H9 (cell line): ENCODE data around the gene COG8. TPM values are rescaled to one million over a fixed set of nuclear protein-coding genes. Genes with fewer than 3 reads are reported as not detected.

ENCODE experiments used
- DNase-seq: peaks from one replicate; pipeline ENCODE4 v3.0.0-alpha.2; 2017
- H2AFZ ChIP-seq: one replicate; pipeline ENCODE4 v1.6.1; 2013; ENCODE audit warnings: mild to moderate bottlenecking, low read length, control low read depth, moderate library complexity
- H2AK5ac ChIP-seq: 2 replicates; pipeline ENCODE4 v1.6.1; 2013; ENCODE audit warnings: low read length, control low read depth, mixed read lengths; ENCODE audit not compliant: insufficient read length
- H2BK120ac ChIP-seq: one replicate; pipeline ENCODE4 v1.6.1; 2013; ENCODE audit warnings: low read depth, mild to moderate bottlenecking, low read length, control low read depth, inconsistent platforms; ENCODE audit not compliant: poor library complexity, severe bottlenecking
- H2BK12ac ChIP-seq: 2 replicates; pipeline ENCODE4 v1.6.1; 2013; ENCODE audit warnings: low read length, control low read depth, mixed read lengths, low read depth; ENCODE audit not compliant: insufficient read length
- H2BK15ac ChIP-seq: 2 replicates; pipeline ENCODE4 v1.6.1; 2013; ENCODE audit warnings: low read depth, low read length, control low read depth
- H2BK20ac ChIP-seq: one replicate; pipeline ENCODE4 v1.6.1; 2013; ENCODE audit warnings: low read depth, mild to moderate bottlenecking, low read length, control low read depth, inconsistent platforms; ENCODE audit not compliant: poor library complexity, severe bottlenecking
- H2BK5ac ChIP-seq: 2 replicates; pipeline ENCODE4 v1.6.1; 2013; ENCODE audit warnings: low read length, control low read depth, mixed read lengths; ENCODE audit not compliant: insufficient read length
- H3K14ac ChIP-seq: 2 replicates; pipeline ENCODE4 v1.6.1; 2013; ENCODE audit warnings: low read length, control low read depth; ENCODE audit not compliant: insufficient read depth
- H3K18ac ChIP-seq: 2 replicates; pipeline ENCODE4 v1.6.1; 2013; ENCODE audit warnings: low read depth, mild to moderate bottlenecking, mixed read lengths, low read length, control low read depth; ENCODE audit not compliant: insufficient read length
- H3K23ac ChIP-seq: 2 replicates; pipeline ENCODE4 v1.6.1; 2013; ENCODE audit warnings: low read length, control low read depth, mixed read lengths, low read depth; ENCODE audit not compliant: insufficient read length
- H3K23me2 ChIP-seq: 2 replicates; pipeline ENCODE4 v1.6.1; 2013; ENCODE audit warnings: low read depth, mild to moderate bottlenecking, mixed read lengths, low read length, control low read depth; ENCODE audit not compliant: insufficient read length, poor library complexity, severe bottlenecking
- H3K27ac ChIP-seq: 2 replicates; pipeline ENCODE4 v1.5.1; 2013; ENCODE audit warnings: low read length, control low read depth, mixed read lengths, low read depth; ENCODE audit not compliant: insufficient read length
- H3K27me3 ChIP-seq: 2 replicates; pipeline ENCODE4 v1.6.1; 2013; ENCODE audit warnings: low read length, control low read depth, inconsistent platforms; ENCODE audit not compliant: insufficient read depth
- H3K4ac ChIP-seq: 2 replicates; pipeline ENCODE4 v1.6.1; 2013; ENCODE audit warnings: low read depth, mild to moderate bottlenecking, control low read depth, inconsistent platforms, low read length, moderate library complexity
- H3K4me1 ChIP-seq: 2 replicates; pipeline ENCODE4 v1.6.1; 2013; ENCODE audit warnings: low read length, control low read depth, inconsistent platforms; ENCODE audit not compliant: insufficient read depth
- H3K4me2 ChIP-seq: 2 replicates; pipeline ENCODE4 v1.6.1; 2013; ENCODE audit warnings: low read length, control low read depth, mixed read lengths; ENCODE audit not compliant: insufficient read length, insufficient read depth
- H3K56ac ChIP-seq: 2 replicates; pipeline ENCODE4 v1.6.1; 2013; ENCODE audit warnings: low read depth, mild to moderate bottlenecking, mixed read lengths, low read length, control low read depth; ENCODE audit not compliant: insufficient read length
- H3K79me1 ChIP-seq: 2 replicates; pipeline ENCODE4 v1.6.1; 2013; ENCODE audit warnings: low read depth, mild to moderate bottlenecking, moderate library complexity, low read length, control low read depth, inconsistent platforms; ENCODE audit not compliant: insufficient read depth, poor library complexity, severe bottlenecking
- H3K79me2 ChIP-seq: 2 replicates; pipeline ENCODE4 v1.6.1; 2013; ENCODE audit warnings: low read length, control low read depth, inconsistent platforms; ENCODE audit not compliant: insufficient read depth
- H3K9ac ChIP-seq: 2 replicates; pipeline ENCODE4 v1.6.1; 2013; ENCODE audit warnings: low read length, control low read depth, mixed read lengths; ENCODE audit not compliant: insufficient read length; ENCODE audit errors: extremely low read depth
- H3K9me3 ChIP-seq: one replicate; pipeline ENCODE4 v1.6.1; 2013; ENCODE audit warnings: low read depth, low read length, inconsistent platforms; ENCODE audit not compliant: control insufficient read depth
- H3T11ph ChIP-seq: one replicate; pipeline ENCODE4 v1.6.1; 2013; ENCODE audit warnings: mild to moderate bottlenecking, low read length, control low read depth, inconsistent platforms
- H4K20me1 ChIP-seq: one replicate; pipeline ENCODE4 v1.6.1; 2013; ENCODE audit not compliant: control insufficient read depth, insufficient read length, insufficient read depth
- H4K5ac ChIP-seq: 2 replicates; pipeline ENCODE4 v1.6.1; 2013; ENCODE audit warnings: low read depth, mild to moderate bottlenecking, mixed read lengths, low read length, control low read depth; ENCODE audit not compliant: insufficient read length
- H4K8ac ChIP-seq: replicated peaks from 2 replicates; pipeline ENCODE4 v1.6.1; 2013; ENCODE audit warnings: low read length, control low read depth, mixed read lengths, low read depth; ENCODE audit not compliant: insufficient read length
- H4K91ac ChIP-seq: 2 replicates; pipeline ENCODE4 v1.6.1; 2013; ENCODE audit warnings: low read depth, mild to moderate bottlenecking, moderate library complexity, mixed read lengths, low read length, control low read depth; ENCODE audit not compliant: insufficient read length
- H3K27ac Mint-ChIP-seq, 3 experiments: 2 replicates in 2 of 3; 3 replicates in 1 of 3; pipeline ENCODE4 v1.8.0; 2020 to 2021; ENCODE audit warnings: mixed read lengths in 3 of 3, mild to moderate bottlenecking in 1 of 3, moderate library complexity in 1 of 3
- H3K27me3 Mint-ChIP-seq: 2 replicates; pipeline ENCODE4 v1.8.0; 2021; ENCODE audit warnings: low read depth, mild to moderate bottlenecking, moderate library complexity, mixed read lengths
- H3K36me3 Mint-ChIP-seq, 3 experiments: 2 replicates in 2 of 3; 3 replicates in 1 of 3; pipeline ENCODE4 v1.8.0; 2020 to 2021; ENCODE audit warnings: low read depth in 3 of 3, mixed read lengths in 3 of 3; ENCODE audit not compliant: insufficient read depth in 1 of 3
- H3K4me1 Mint-ChIP-seq, 2 experiments: 2 replicates each; pipeline ENCODE4 v1.8.0; 2020; ENCODE audit warnings: mixed read lengths in 2 of 2
- H3K4me3 Mint-ChIP-seq, 2 experiments: 2 replicates in 1 of 2; 3 replicates in 1 of 2; pipeline ENCODE4 v1.8.0; 2020 to 2021; ENCODE audit warnings: mild to moderate bottlenecking in 2 of 2, mixed read lengths in 2 of 2, moderate library complexity in 1 of 2
- H3K9me3 Mint-ChIP-seq, 2 experiments: 2 replicates in 1 of 2; 3 replicates in 1 of 2; pipeline ENCODE4 v1.8.0; 2020; ENCODE audit warnings: mild to moderate bottlenecking in 2 of 2, mixed read lengths in 2 of 2, moderate library complexity in 1 of 2
- WGBS: extraction: QIAGEN DNeasy Blood & Tissue Kit; methylation state at CpG from one replicate; pipeline ENCODE4 v1.1.7; 2013; ENCODE audit warnings: missing lambda C conversion rate, low lambda C conversion rate, mixed read lengths; ENCODE audit not compliant: insufficient read length; ENCODE audit errors: extremely low coverage; 5-methylcytosine and 5-hydroxymethylcytosine counted together
- total RNA-seq: library from RNA; stranded (reverse); gene quantifications from 2 replicates; pipeline ENCODE4 v1.2.1, GENCODE V29; 2021
- TF ChIP-seq, protein P1 (sequence below): fragments of 200-600 bp; sonication (generic); conservative IDR thresholded peaks from 3 replicates; pipeline ENCODE4 v1.8.0; 2021; ENCODE audit warnings: antibody characterized with exemption, mild to moderate bottlenecking

The COG8 gene
- total RNA-seq, 1 experiment from 2014 or later, result 52.3 TPM

DNA sequence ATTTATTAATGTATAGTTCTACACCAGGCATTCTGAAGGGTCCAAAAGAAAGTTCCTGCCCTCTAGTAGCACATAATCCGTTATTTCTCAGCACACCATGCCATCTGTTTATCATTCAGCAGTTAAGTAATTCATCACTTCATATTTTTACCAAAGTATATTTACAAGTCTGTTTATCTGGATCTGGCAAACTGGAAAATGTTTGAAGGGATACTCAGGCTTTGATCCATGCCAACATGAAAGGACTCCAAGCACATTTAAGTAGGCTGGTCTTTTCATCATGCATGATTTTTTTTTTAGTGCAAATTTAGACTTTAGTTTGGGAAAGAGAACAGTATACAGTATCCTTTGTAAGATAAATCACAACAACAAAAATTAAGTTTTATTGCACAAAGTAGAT, 32.3 kb downstream of the COG8 start:
- H2AFZ ChIP-seq, result no peak overlapping the region
- H3K27ac Mint-ChIP-seq, result no peak overlapping the region
- H3K79me2 ChIP-seq, result peaks cover under 1% of the 10 kb centered on the region; the same call in 1 of the 2 replicates
- H4K8ac ChIP-seq, result no peak overlapping the region
- no peak overlapping the region for H3T11ph ChIP-seq
- no peak overlapping the region for H4K5ac ChIP-seq
- peaks cover 4 to 7% of the 10 kb centered on the region in 2 experiments for H3K4me1 Mint-ChIP-seq
- H3K4me3 Mint-ChIP-seq, result no peak overlapping the region
- no peak overlapping the region for H2AK5ac ChIP-seq
- H2BK5ac ChIP-seq, result no peak overlapping the region
- H3K9me3 Mint-ChIP-seq, result no peaks in the 10 kb centered on the region; a peak in 2 of 5 replicates
- H4K20me1 ChIP-seq, result no peaks in the 10 kb centered on the region
- no peak overlapping the region for H2BK120ac ChIP-seq
- no peaks in the 10 kb centered on the region for H3K79me1 ChIP-seq
- no peak for DNase-seq
- H4K91ac ChIP-seq, result no peak overlapping the region
- no peak overlapping the region for H3K56ac ChIP-seq
- H3K23ac ChIP-seq, result no peak overlapping the region
- no peak overlapping the region for H2BK12ac ChIP-seq
- TF ChIP-seq, protein P1, sequence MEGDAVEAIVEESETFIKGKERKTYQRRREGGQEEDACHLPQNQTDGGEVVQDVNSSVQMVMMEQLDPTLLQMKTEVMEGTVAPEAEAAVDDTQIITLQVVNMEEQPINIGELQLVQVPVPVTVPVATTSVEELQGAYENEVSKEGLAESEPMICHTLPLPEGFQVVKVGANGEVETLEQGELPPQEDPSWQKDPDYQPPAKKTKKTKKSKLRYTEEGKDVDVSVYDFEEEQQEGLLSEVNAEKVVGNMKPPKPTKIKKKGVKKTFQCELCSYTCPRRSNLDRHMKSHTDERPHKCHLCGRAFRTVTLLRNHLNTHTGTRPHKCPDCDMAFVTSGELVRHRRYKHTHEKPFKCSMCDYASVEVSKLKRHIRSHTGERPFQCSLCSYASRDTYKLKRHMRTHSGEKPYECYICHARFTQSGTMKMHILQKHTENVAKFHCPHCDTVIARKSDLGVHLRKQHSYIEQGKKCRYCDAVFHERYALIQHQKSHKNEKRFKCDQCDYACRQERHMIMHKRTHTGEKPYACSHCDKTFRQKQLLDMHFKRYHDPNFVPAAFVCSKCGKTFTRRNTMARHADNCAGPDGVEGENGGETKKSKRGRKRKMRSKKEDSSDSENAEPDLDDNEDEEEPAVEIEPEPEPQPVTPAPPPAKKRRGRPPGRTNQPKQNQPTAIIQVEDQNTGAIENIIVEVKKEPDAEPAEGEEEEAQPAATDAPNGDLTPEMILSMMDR, result no peak
- no peak overlapping the region for H3K9ac ChIP-seq
- no peaks in the 10 kb centered on the region for H3K27me3 ChIP-seq
- H3K23me2 ChIP-seq, result peaks cover 5% of the 10 kb centered on the region
- H3K4ac ChIP-seq, result no peak overlapping the region
- WGBS, result no CpG with 5 or more reads among the region's 1 CpG
- no peak overlapping the region for H2BK20ac ChIP-seq
- peaks cover 0 to 2% (median 1%) of the 10 kb centered on the region in 3 experiments; a peak in 1 of 7 replicates for H3K36me3 Mint-ChIP-seq
- H3K27ac ChIP-seq, result no peak overlapping the region
- peaks cover under 1% of the 10 kb centered on the region; the same call in 1 of the 2 replicates for H3K4me1 ChIP-seq
- no peaks in the 10 kb centered on the region for H3K9me3 ChIP-seq
- no peaks in the 10 kb centered on the region; the same call in 1 of the 2 replicates for H3K27me3 Mint-ChIP-seq
- H2BK15ac ChIP-seq, result no peak overlapping the region
- no peak overlapping the region for H3K14ac ChIP-seq
- H3K18ac ChIP-seq, result no peak overlapping the region
- no peak overlapping the region for H3K4me2 ChIP-seq
